OCI-LY7 (cell line): Measurements from ENCODE around the gene CCDC186. TPM values are rescaled to one million over a fixed set of nuclear protein-coding genes. Genes with fewer than 3 reads are reported as not detected.

ENCODE experiments used
- BruUV-seq: library from RNA; stranded (reverse); fragments of 400-500 nt; replicated peaks from 2 replicates; lab custom pipeline; 2021; lab: Mats Ljungman, UMichigan
- CTCF ChIA-PET: fragments of 300-600 bp; sonication (Branson Sonifier 250); formaldehyde crosslinking; loops from one replicate; lab custom pipeline; 2022; ENCODE audit warnings: antibody characterized with exemption; ENCODE audit not compliant: unreplicated experiment; lab: Charles Lee
- POLR2A ChIA-PET: fragments of 300-600 bp; sonication (Branson Sonifier 250); formaldehyde crosslinking; loops from one replicate; lab custom pipeline; 2022; ENCODE audit warnings: antibody characterized with exemption; lab: Charles Lee
- DNase-seq: peaks from one replicate; pipeline ENCODE4 v3.0.0-alpha.2; 2015; ENCODE audit warnings: low spot score
- H2AFZ ChIP-seq: fragments of 200-600 bp; sonication (generic), shearing (Covaris generic); 2 replicates; pipeline ENCODE4 v1.6.1; 2014; ENCODE audit warnings: mild to moderate bottlenecking, antibody characterized with exemption, low read length, moderate library complexity
- H3K27ac ChIP-seq: fragments of 200-600 bp; sonication (generic); 2 replicates; pipeline ENCODE4 v1.5.1; 2014; ENCODE audit warnings: mixed run types, low read depth, mild to moderate bottlenecking, moderate library complexity, low read length, inconsistent platforms; ENCODE audit not compliant: poor library complexity, severe bottlenecking
- H3K36me3 ChIP-seq: fragments of 200-600 bp; sonication (generic); 2 replicates; pipeline ENCODE4 v1.6.1; 2014; ENCODE audit warnings: mild to moderate bottlenecking, antibody characterized with exemption, low read length, moderate library complexity, mixed read lengths; ENCODE audit not compliant: insufficient read depth
- H3K4me1 ChIP-seq: fragments of 200-600 bp; sonication (generic); 2 replicates; pipeline ENCODE4 v1.5.1; 2014; ENCODE audit warnings: mild to moderate bottlenecking, low read length; ENCODE audit not compliant: insufficient read depth, poor library complexity, severe bottlenecking
- H3K4me2 ChIP-seq: fragments of 200-600 bp; sonication (generic); 2 replicates; pipeline ENCODE4 v1.6.1; 2014; ENCODE audit warnings: mild to moderate bottlenecking, low read length
- H3K4me3 ChIP-seq: fragments of 200-600 bp; sonication (generic); 2 replicates; pipeline ENCODE4 v1.5.1; 2014; ENCODE audit warnings: mild to moderate bottlenecking, low read depth, low read length; ENCODE audit not compliant: poor library complexity, severe bottlenecking
- H3K79me2 ChIP-seq: fragments of 200-600 bp; sonication (generic); 2 replicates; pipeline ENCODE4 v1.6.1; 2016; ENCODE audit warnings: low read depth, mild to moderate bottlenecking, low read length, moderate library complexity, mixed read lengths; ENCODE audit not compliant: insufficient read depth
- H3K9me2 ChIP-seq: fragments of 200-600 bp; sonication (generic); 2 replicates; pipeline ENCODE4 v1.6.1; 2016; ENCODE audit warnings: mild to moderate bottlenecking, low read length, mixed read lengths; ENCODE audit not compliant: insufficient read depth
- H3K9me3 ChIP-seq: fragments of 200-600 bp; sonication (generic); 2 replicates; pipeline ENCODE4 v1.6.1; 2014; ENCODE audit warnings: mild to moderate bottlenecking, mixed run types, low read length, mixed read lengths
- H4K20me1 ChIP-seq: fragments of 200-600 bp; sonication (generic); 2 replicates; pipeline ENCODE4 v1.6.1; 2014; ENCODE audit warnings: mild to moderate bottlenecking, antibody characterized with exemption, low read length, moderate library complexity, mixed read lengths; ENCODE audit not compliant: insufficient read depth
- CTCF ChIP-seq: fragments of 200-600 bp; sonication (generic); conservative IDR thresholded peaks from 2 replicates; pipeline ENCODE4 v1.5.1; 2014; ENCODE audit warnings: mild to moderate bottlenecking, antibody characterized with exemption, low read length, moderate library complexity, mixed read lengths
- EZH2phosphoT487 ChIP-seq: fragments of 200-600 bp; sonication (generic); IDR thresholded peaks from 2 replicates; pipeline ENCODE4 v1.6.1; 2018; ENCODE audit warnings: low read depth, borderline replicate concordance, mild to moderate bottlenecking, mixed run types, antibody characterized with exemption, low read length, moderate library complexity, mixed read lengths
- intact Hi-C: fragments of 100-400 bp; cut with micrococcal nuclease; formaldehyde crosslinking; loops from one replicate; pipeline ENCODE4 v1.10.0; 2022; ENCODE audit not compliant: unreplicated experiment
- total RNA-seq, 2 experiments: library from RNA; depleted of rRNA in 1 of 2; stranded (reverse); fragments of >200 nt in 1 of 2; shearing (Covaris generic) in 1 of 2; gene quantifications; 2 replicates each; pipeline ENCODE4 v1.2.3, GENCODE V29; 2014 to 2022

The CCDC186 gene
- total RNA-seq, 2 experiments from 2014 or later = 5.3 to 13.1 TPM

GRCh38 chr10:114166043-114166442 lies 8.0 kb downstream of the CCDC186 start:
- Histone ChIP-seq H3K79me2 (peaks cover 3% of the 10 kb centered on the region; the same call in 1 of the 2 replicates), H3K9me2 (no peaks in the 10 kb centered on the region), H3K4me2 (no peak overlapping the region), H3K27ac (no peak overlapping the region), H3K4me3 (no peak overlapping the region), H3K4me1 (no peaks in the 10 kb centered on the region), H3K9me3 (peaks cover 4% of the 10 kb centered on the region; the same call in 1 of the 2 replicates), H2AFZ (no peak overlapping the region), H4K20me1 (no peaks in the 10 kb centered on the region), H3K36me3 (peaks cover 36% of the 10 kb centered on the region)
- DNase-seq = no peak
- intact Hi-C loops = no loop called here
- ChIA-PET POLR2A (interaction anchor here (1.4 kb wide), 1 partner anchor 10 kb away, joined by 3 read pairs; no protein-coding TSS in a partner anchor), CTCF (no interaction called here)
- TF ChIP-seq CTCF = no peak
- TF ChIP-seq EZH2phosphoT487 = no peak
- BruUV-seq = no TSS peak

GRCh38 chr10:114163062-114163461 lies 10.9 kb downstream of the CCDC186 start:
- intact Hi-C loops = no loop called here
- CTCF ChIA-PET = no interaction called here
- TF ChIP-seq EZH2phosphoT487 = no peak
- no peak for TF ChIP-seq CTCF

GRCh38 chr10:114157912-114158311 lies 16.1 kb downstream of the CCDC186 start:
- POLR2A ChIA-PET = interaction anchor here (0.6 to 1.5 kb wide), 6 partner anchors 9 to 655 kb away, joined by 3 to 6 read pairs (median 4); no protein-coding TSS in a partner anchor
- Histone ChIP-seq H3K9me2 (no peaks in the 10 kb centered on the region), H2AFZ (no peak overlapping the region), H3K4me1 (no peaks in the 10 kb centered on the region), H4K20me1 (no peaks in the 10 kb centered on the region), H3K9me3 (no peaks in the 10 kb centered on the region), H3K36me3 (peaks cover 8% of the 10 kb centered on the region; the same call in 1 of the 2 replicates), H3K4me2 (no peak overlapping the region), H3K4me3 (no peak overlapping the region), H3K27ac (no peak overlapping the region), H3K79me2 (no peaks in the 10 kb centered on the region)
- CTCF ChIA-PET = no interaction called here
- no peak for TF ChIP-seq EZH2phosphoT487
- peak; percentile 44 for TF ChIP-seq CTCF
- intact Hi-C loops = no loop called here
- BruUV-seq = no TSS peak
- no peak for DNase-seq

More at GRCh38 chr10:114163062-114163461, 10.9 kb downstream of the CCDC186 start:
- Histone ChIP-seq H3K79me2 (0 out of 2 replicates have a peak, but pooled peaks cover 3% of the 10 kb centered on the region), H3K9me3 (no peaks in the 10 kb centered on the region; the same call in 1 of the 2 replicates), H3K4me3 (no peak overlapping the region), H3K4me1 (no peaks in the 10 kb centered on the region), H3K4me2 (no peak overlapping the region), H3K9me2 (no peaks in the 10 kb centered on the region), H4K20me1 (no peaks in the 10 kb centered on the region), H3K36me3 (peaks cover 15% of the 10 kb centered on the region), H2AFZ (no peak overlapping the region), H3K27ac (no peak overlapping the region)
- no peak for DNase-seq
- no TSS peak for BruUV-seq
- POLR2A ChIA-PET = interaction anchor here (0.7 to 1.1 kb wide), 2 partner anchors 16 to 21 kb away, joined by 3 to 5 read pairs; no protein-coding TSS in a partner anchor
